DND-41 (cell line): ENCODE results near the gene APPL2.

ENCODE experiments used
- EZH2 ChIP-seq: IDR thresholded peaks from 3 replicates; pipeline ENCODE4 v1.6.1; 2012; ENCODE audit warnings: borderline replicate concordance, low read depth, mild to moderate bottlenecking, moderate library complexity, low read length, inconsistent platforms; ENCODE audit not compliant: severe bottlenecking
- TF ChIP-seq, protein P1 (sequence below): IDR thresholded peaks from 2 replicates; pipeline ENCODE4 v1.5.1; 2012; ENCODE audit warnings: borderline replicate concordance, low read length, moderate library complexity, mild to moderate bottlenecking; ENCODE audit not compliant: poor library complexity, severe bottlenecking; ENCODE audit errors: extremely low read depth

DNA sequence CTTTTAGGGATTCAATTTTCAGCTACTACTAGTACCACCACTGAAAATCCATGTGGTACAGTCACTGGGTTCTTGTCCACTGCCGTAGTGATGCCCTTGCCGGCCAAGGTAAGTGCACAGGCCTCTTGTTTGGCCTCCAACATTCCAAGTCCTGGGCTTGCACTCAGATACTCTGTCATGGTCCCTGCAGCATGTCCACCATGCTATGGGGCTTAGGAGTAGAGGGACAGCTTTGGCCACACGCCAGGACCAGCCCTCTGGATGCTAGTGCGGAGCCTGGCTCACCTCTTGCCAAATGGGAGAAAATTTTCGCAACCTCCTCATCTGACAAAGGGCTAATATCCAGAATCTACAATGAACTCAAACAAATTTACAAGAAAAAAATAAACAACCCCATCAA is 38.6 kb upstream of the APPL2 start:
- TF ChIP-seq, protein P1, sequence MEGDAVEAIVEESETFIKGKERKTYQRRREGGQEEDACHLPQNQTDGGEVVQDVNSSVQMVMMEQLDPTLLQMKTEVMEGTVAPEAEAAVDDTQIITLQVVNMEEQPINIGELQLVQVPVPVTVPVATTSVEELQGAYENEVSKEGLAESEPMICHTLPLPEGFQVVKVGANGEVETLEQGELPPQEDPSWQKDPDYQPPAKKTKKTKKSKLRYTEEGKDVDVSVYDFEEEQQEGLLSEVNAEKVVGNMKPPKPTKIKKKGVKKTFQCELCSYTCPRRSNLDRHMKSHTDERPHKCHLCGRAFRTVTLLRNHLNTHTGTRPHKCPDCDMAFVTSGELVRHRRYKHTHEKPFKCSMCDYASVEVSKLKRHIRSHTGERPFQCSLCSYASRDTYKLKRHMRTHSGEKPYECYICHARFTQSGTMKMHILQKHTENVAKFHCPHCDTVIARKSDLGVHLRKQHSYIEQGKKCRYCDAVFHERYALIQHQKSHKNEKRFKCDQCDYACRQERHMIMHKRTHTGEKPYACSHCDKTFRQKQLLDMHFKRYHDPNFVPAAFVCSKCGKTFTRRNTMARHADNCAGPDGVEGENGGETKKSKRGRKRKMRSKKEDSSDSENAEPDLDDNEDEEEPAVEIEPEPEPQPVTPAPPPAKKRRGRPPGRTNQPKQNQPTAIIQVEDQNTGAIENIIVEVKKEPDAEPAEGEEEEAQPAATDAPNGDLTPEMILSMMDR = no peak
- TF ChIP-seq EZH2 = no peak
